22Rv1 (cell line): ENCODE measurements around the gene KRTAP10-4.

ENCODE experiments used
- CTCF ChIP-seq: fragments of 450-650 bp; IDR thresholded peaks from 2 replicates; pipeline ENCODE4 v1.5.1; 2017; ENCODE audit warnings: mild to moderate bottlenecking
- ZFX ChIP-seq: fragments of 450-650 bp; IDR thresholded peaks from 2 replicates; pipeline ENCODE4 v1.6.1; 2017; ENCODE audit warnings: antibody characterized with exemption, borderline replicate concordance

GRCh38 chr21:44615911-44616590, 42.5 kb downstream of the KRTAP10-4 start:
- TF ChIP-seq CTCF (no peak), ZFX (no peak)
